GM23338 (cell line): ENCODE results near the gene SEL1L2.

ENCODE experiments used
- EZH2phosphoT487 ChIP-seq: fragments of 200-600 bp; sonication (generic); IDR thresholded peaks from one replicate; pipeline ENCODE4 v1.8.1; 2018; ENCODE audit warnings: antibody characterized with exemption; ENCODE audit not compliant: unreplicated experiment
- TF ChIP-seq, protein P1 (sequence below), 2 experiments: fragments of 200-600 bp in 1 of 2; sonication (generic) in 1 of 2; conservative IDR thresholded peaks; 2 replicates each; pipeline versions ENCODE4 v1.5.1 to v1.6.1; 2016 to 2017; ENCODE audit warnings: antibody characterized with exemption in 2 of 2, low read depth in 2 of 2, mild to moderate bottlenecking in 2 of 2, moderate library complexity in 1 of 2

- TF ChIP-seq, protein P1, sequence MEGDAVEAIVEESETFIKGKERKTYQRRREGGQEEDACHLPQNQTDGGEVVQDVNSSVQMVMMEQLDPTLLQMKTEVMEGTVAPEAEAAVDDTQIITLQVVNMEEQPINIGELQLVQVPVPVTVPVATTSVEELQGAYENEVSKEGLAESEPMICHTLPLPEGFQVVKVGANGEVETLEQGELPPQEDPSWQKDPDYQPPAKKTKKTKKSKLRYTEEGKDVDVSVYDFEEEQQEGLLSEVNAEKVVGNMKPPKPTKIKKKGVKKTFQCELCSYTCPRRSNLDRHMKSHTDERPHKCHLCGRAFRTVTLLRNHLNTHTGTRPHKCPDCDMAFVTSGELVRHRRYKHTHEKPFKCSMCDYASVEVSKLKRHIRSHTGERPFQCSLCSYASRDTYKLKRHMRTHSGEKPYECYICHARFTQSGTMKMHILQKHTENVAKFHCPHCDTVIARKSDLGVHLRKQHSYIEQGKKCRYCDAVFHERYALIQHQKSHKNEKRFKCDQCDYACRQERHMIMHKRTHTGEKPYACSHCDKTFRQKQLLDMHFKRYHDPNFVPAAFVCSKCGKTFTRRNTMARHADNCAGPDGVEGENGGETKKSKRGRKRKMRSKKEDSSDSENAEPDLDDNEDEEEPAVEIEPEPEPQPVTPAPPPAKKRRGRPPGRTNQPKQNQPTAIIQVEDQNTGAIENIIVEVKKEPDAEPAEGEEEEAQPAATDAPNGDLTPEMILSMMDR (conservative IDR thresholded peaks at IDR 0.05; ENCODE audit: low read depth in 2 of 2) = no peak
- TF ChIP-seq EZH2phosphoT487 = no peak
These were observed 42.7 kb downstream of the SEL1L2 start for GRCh38 chr20:13947719-13948118.
